ENCODE data around the gene MARCKSL1. TPM values are rescaled to one million over a fixed set of nuclear protein-coding genes. Genes with fewer than 3 reads are reported as not detected.

Gene MARCKSL1
- total RNA-seq, 1 experiment from 2014 or later: 457 TPM

- Histone ChIP-seq H3K27ac (ENCODE audit: insufficient read length, low read depth, low read length) (no peak overlapping the region), H3K23me2 (ENCODE audit: insufficient read length, low read depth, low read length, poor library complexity, severe bottlenecking) (no peaks in the 10 kb centered on the region), H2AK5ac (ENCODE audit: insufficient read length, low read length) (no peak overlapping the region), H3K4me1 (ENCODE audit: insufficient read depth, low read length) (no peaks in the 10 kb centered on the region), H3K56ac (ENCODE audit: insufficient read length, low read depth, low read length) (no peak overlapping the region), H3T11ph (ENCODE audit: low read length) (no peak overlapping the region), H4K8ac (replicated peaks; ENCODE audit: insufficient read length, low read depth, low read length) (no peak overlapping the region), H3K79me1 (ENCODE audit: insufficient read depth, low read depth, low read length, poor library complexity, severe bottlenecking) (no peaks in the 10 kb centered on the region), H3K4ac (ENCODE audit: low read depth, low read length) (no peak overlapping the region), H3K18ac (ENCODE audit: insufficient read length, low read depth, low read length) (no peak overlapping the region), H4K20me1 (ENCODE audit: control insufficient read depth, insufficient read depth, insufficient read length) (no peaks in the 10 kb centered on the region), H2BK12ac (ENCODE audit: insufficient read length, low read depth, low read length) (no peak overlapping the region), H3K4me2 (ENCODE audit: insufficient read depth, insufficient read length, low read length) (no peak overlapping the region), H2AFZ (ENCODE audit: low read length) (no peak overlapping the region), H4K91ac (ENCODE audit: insufficient read length, low read depth, low read length) (no peak overlapping the region), H3K27me3 (ENCODE audit: insufficient read depth, low read length) (no peaks in the 10 kb centered on the region), H3K14ac (ENCODE audit: insufficient read depth, low read length) (no peak overlapping the region), H4K5ac (ENCODE audit: insufficient read length, low read depth, low read length) (no peak overlapping the region), H3K79me2 (ENCODE audit: insufficient read depth, low read length) (no peaks in the 10 kb centered on the region), H3K9ac (ENCODE audit: extremely low read depth, insufficient read length, low read length) (no peak overlapping the region), H3K9me3 (ENCODE audit: control insufficient read depth, low read depth, low read length) (no peaks in the 10 kb centered on the region), H2BK15ac (ENCODE audit: low read depth, low read length) (no peak overlapping the region), H2BK5ac (ENCODE audit: insufficient read length, low read length) (no peak overlapping the region), H2BK20ac (ENCODE audit: low read depth, low read length, poor library complexity, severe bottlenecking) (no peak overlapping the region), H3K23ac (ENCODE audit: insufficient read length, low read depth, low read length) (no peak overlapping the region), H2BK120ac (ENCODE audit: low read depth, low read length, poor library complexity, severe bottlenecking) (no peak overlapping the region)
- no peaks in the 10 kb centered on the region for H3K27me3 Mint-ChIP-seq (ENCODE audit: low read depth)
- H3K27ac Mint-ChIP-seq: peak overlapping the region in 2 of 3 experiments; percentile 75 to 96; a peak in 3 of 7 replicates
- DNase-seq: peak; percentile 58
- no peak overlapping the region for H3K4me3 Mint-ChIP-seq
- no peaks in the 10 kb centered on the region; a peak in 1 of 5 replicates for H3K9me3 Mint-ChIP-seq
- TF ChIP-seq, protein P1, sequence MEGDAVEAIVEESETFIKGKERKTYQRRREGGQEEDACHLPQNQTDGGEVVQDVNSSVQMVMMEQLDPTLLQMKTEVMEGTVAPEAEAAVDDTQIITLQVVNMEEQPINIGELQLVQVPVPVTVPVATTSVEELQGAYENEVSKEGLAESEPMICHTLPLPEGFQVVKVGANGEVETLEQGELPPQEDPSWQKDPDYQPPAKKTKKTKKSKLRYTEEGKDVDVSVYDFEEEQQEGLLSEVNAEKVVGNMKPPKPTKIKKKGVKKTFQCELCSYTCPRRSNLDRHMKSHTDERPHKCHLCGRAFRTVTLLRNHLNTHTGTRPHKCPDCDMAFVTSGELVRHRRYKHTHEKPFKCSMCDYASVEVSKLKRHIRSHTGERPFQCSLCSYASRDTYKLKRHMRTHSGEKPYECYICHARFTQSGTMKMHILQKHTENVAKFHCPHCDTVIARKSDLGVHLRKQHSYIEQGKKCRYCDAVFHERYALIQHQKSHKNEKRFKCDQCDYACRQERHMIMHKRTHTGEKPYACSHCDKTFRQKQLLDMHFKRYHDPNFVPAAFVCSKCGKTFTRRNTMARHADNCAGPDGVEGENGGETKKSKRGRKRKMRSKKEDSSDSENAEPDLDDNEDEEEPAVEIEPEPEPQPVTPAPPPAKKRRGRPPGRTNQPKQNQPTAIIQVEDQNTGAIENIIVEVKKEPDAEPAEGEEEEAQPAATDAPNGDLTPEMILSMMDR (conservative IDR thresholded peaks at IDR 0.05): no peak
- peaks cover 3 to 11% (median 4%) of the 10 kb centered on the region in 3 experiments; a peak in 4 of 7 replicates for H3K36me3 Mint-ChIP-seq (ENCODE audit: insufficient read depth in 1 of 3, low read depth in 3 of 3)
- peaks cover 6 to 9% of the 10 kb centered on the region in 2 experiments for H3K4me1 Mint-ChIP-seq
- WGBS (ENCODE audit: extremely low coverage, insufficient read length, low lambda C conversion rate): no CpG with 5 or more reads among the region's 4 CpGs
These were observed 49.3 kb downstream of the MARCKSL1 start for GRCh38 chr1:32286763-32287162.

Measured in H9 (cell line).